Mesenchymal stem cell (in vitro differentiated cells and primary cell): ENCODE measurements around the gene B3GALT2.
A peak's percentile ranks its signal among the peaks of the same experiment; 100 is the strongest.

Experiments used
- DNase-seq: peaks from one replicate; pipeline ENCODE4 v3.0.0-alpha.2; 2013
- H2AFZ ChIP-seq: one replicate; pipeline ENCODE4 v1.6.1; 2013; ENCODE audit warnings: low read depth, mild to moderate bottlenecking, control low read depth, inconsistent platforms, low read length, moderate library complexity
- H2AK5ac ChIP-seq: 2 replicates; pipeline ENCODE4 v1.6.1; 2013; ENCODE audit warnings: low read length, moderate library complexity, mild to moderate bottlenecking, inconsistent platforms; ENCODE audit not compliant: severe bottlenecking
- H2BK120ac ChIP-seq: one replicate; pipeline ENCODE4 v1.6.1; 2013; ENCODE audit warnings: low read depth, mild to moderate bottlenecking, inconsistent platforms, low read length, moderate library complexity
- H2BK12ac ChIP-seq, 2 experiments: one replicate each; pipeline ENCODE4 v1.6.1; 2013; ENCODE audit warnings: inconsistent platforms in 2 of 2, low read length in 2 of 2, mild to moderate bottlenecking in 2 of 2, moderate library complexity in 2 of 2, control low read depth in 1 of 2
- H2BK15ac ChIP-seq: one replicate; pipeline ENCODE4 v1.6.1; 2013; ENCODE audit warnings: mild to moderate bottlenecking, low read depth, inconsistent platforms; ENCODE audit not compliant: poor library complexity, severe bottlenecking
- H2BK5ac ChIP-seq: 2 replicates; pipeline ENCODE4 v1.6.1; 2013; ENCODE audit warnings: low read depth, mild to moderate bottlenecking, low read length, control low read depth, inconsistent platforms; ENCODE audit not compliant: poor library complexity, severe bottlenecking
- H3K14ac ChIP-seq, 2 experiments: one replicate each; pipeline ENCODE4 v1.6.1; 2013; ENCODE audit warnings: inconsistent platforms in 2 of 2, low read length in 2 of 2, control low read depth in 1 of 2, mild to moderate bottlenecking in 1 of 2, moderate library complexity in 1 of 2
- H3K18ac ChIP-seq, 2 experiments: one replicate each; pipeline ENCODE4 v1.6.1; 2013; ENCODE audit warnings: inconsistent platforms in 2 of 2, low read length in 2 of 2, control low read depth in 1 of 2, low read depth in 1 of 2, mild to moderate bottlenecking in 1 of 2
- H3K23ac ChIP-seq, 2 experiments: one replicate each; pipeline ENCODE4 v1.6.1; 2013; ENCODE audit warnings: inconsistent platforms in 2 of 2, low read length in 2 of 2, mild to moderate bottlenecking in 2 of 2, moderate library complexity in 2 of 2, control low read depth in 1 of 2
- H3K27ac ChIP-seq: 2 replicates; pipeline ENCODE4 v1.5.1; 2013; ENCODE audit warnings: mild to moderate bottlenecking, moderate library complexity, low read length, control low read depth, inconsistent platforms; ENCODE audit not compliant: poor library complexity, severe bottlenecking
- H3K27me3 ChIP-seq, 2 experiments: 2 replicates each; pipeline versions ENCODE4 v1.6.1 to v1.7.0; 2013; ENCODE audit warnings: low read length in 2 of 2, mild to moderate bottlenecking in 2 of 2, moderate library complexity in 2 of 2, control low read depth in 1 of 2, inconsistent platforms in 1 of 2; ENCODE audit not compliant: control insufficient read depth in 1 of 2, insufficient read depth in 1 of 2
- H3K36me3 ChIP-seq, 2 experiments: 2 replicates each; pipeline versions ENCODE4 v1.6.1 to v1.7.0; 2013; ENCODE audit warnings: low read length in 2 of 2, control low read depth in 1 of 2, inconsistent platforms in 1 of 2, low read depth in 1 of 2, mild to moderate bottlenecking in 1 of 2; ENCODE audit not compliant: insufficient read depth in 2 of 2, control insufficient read depth in 1 of 2
- H3K4ac ChIP-seq, 2 experiments: one replicate each; pipeline ENCODE4 v1.6.1; 2013; ENCODE audit warnings: inconsistent platforms in 2 of 2, low read length in 2 of 2, mild to moderate bottlenecking in 2 of 2, moderate library complexity in 2 of 2, control low read depth in 1 of 2, low read depth in 1 of 2
- H3K4me1 ChIP-seq: 2 replicates; pipeline ENCODE4 v1.6.1; 2013; ENCODE audit warnings: low read depth, low read length, control low read depth; ENCODE audit not compliant: control insufficient read depth, insufficient read depth
- H3K4me2 ChIP-seq: 2 replicates; pipeline ENCODE4 v1.6.1; 2013; ENCODE audit warnings: low read length, mild to moderate bottlenecking, inconsistent platforms; ENCODE audit not compliant: poor library complexity, severe bottlenecking
- H3K4me3 ChIP-seq, 2 experiments: 2 replicates each; pipeline versions ENCODE4 v1.5.1 to v1.7.0; 2013; ENCODE audit warnings: low read length in 2 of 2, mild to moderate bottlenecking in 2 of 2, control low read depth in 1 of 2, low read depth in 1 of 2; ENCODE audit not compliant: insufficient read depth in 1 of 2
- H3K79me1 ChIP-seq: replicated peaks from 2 replicates; pipeline ENCODE4 v1.6.1; 2013; ENCODE audit warnings: mild to moderate bottlenecking, control low read depth, low read length, inconsistent platforms; ENCODE audit not compliant: poor library complexity, severe bottlenecking
- H3K9ac ChIP-seq: 2 replicates; pipeline ENCODE4 v1.7.0; 2013; ENCODE audit warnings: mild to moderate bottlenecking, low read length, moderate library complexity
- H3K9me3 ChIP-seq: 2 replicates; pipeline ENCODE4 v1.7.0; 2013; ENCODE audit warnings: mild to moderate bottlenecking, low read length; ENCODE audit not compliant: control insufficient read depth
- H4K8ac ChIP-seq: one replicate; pipeline ENCODE4 v1.6.1; 2013; ENCODE audit warnings: inconsistent platforms, mild to moderate bottlenecking, low read length, moderate library complexity
- H4K91ac ChIP-seq: one replicate; pipeline ENCODE4 v1.6.1; 2013; ENCODE audit warnings: mild to moderate bottlenecking, low read length, inconsistent platforms
- WGBS: methylation state at CpG from one replicate; pipeline ENCODE4 v1.1.7; 2013; ENCODE audit warnings: mixed read lengths; 5-methylcytosine and 5-hydroxymethylcytosine counted together

B3GALT2 gene

DNA sequence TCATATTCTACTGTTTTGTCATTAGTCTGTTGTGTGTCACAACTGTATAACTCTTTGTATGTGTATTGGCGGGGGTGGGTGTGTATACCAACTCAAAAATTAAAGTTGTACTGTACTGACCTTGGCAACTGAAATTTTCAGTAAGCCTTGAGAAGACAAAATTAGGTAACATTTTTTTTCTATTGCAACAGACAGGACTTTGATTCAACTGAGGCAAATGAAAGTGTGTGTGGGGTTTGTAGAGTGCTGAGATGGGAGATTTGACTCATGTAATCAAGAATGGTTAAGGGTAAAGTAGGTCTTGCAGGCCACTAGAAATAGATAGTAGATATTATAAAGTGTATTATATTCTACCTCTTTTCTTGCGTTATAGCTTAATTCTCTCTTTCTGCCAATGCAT, 14.6 kb upstream of the B3GALT2 start:
- H3K27ac ChIP-seq, result no peak overlapping the region
- DNase-seq, result no peak

DNA sequence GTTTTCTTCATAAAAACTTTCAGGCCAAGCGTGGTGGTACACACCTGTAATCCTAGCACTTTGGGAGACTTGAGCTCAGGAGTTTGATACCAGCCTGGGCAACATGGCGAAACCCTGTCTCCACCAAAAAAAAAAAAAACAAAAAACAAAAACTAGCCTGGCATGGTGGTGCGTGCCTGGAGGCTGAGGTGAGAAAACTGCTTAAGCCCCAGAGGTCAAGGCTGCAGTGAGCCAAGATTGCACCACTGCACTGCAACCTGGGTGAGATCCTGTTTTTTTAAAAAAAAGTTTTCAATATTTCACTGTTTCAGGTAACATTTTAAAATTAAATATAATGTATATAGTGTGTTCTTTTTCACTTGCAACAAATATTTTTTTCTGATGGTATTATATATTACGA, 13.5 kb upstream of the B3GALT2 start:
- DNase-seq, result no peak
- H3K4ac ChIP-seq, result no peak overlapping the region
- H3K27ac ChIP-seq, result no peak overlapping the region
- no peak overlapping the region for H3K4me2 ChIP-seq
- H2BK5ac ChIP-seq, result no peak overlapping the region
- no peak overlapping the region for H2AK5ac ChIP-seq
- H3K4me1 ChIP-seq, result no peaks in the 10 kb centered on the region
- H3K36me3 ChIP-seq, result peaks cover 5 to 18% of the 10 kb centered on the region in 2 experiments
- H3K27me3 ChIP-seq, result no peaks in the 10 kb centered on the region
- WGBS, result 98% methylated on average over 3 of the region's 4 CpGs
- no peak overlapping the region for H4K8ac ChIP-seq
- H2AFZ ChIP-seq, result no peak overlapping the region
- H2BK120ac ChIP-seq, result no peak overlapping the region
- no peak overlapping the region for H3K18ac ChIP-seq
- H3K79me1 ChIP-seq, result peaks cover 9% of the 10 kb centered on the region
- H4K91ac ChIP-seq, result no peak overlapping the region
- no peak overlapping the region for H3K23ac ChIP-seq
- H3K4me3 ChIP-seq, result no peak overlapping the region
- H2BK12ac ChIP-seq, result no peak overlapping the region
- no peak overlapping the region for H3K14ac ChIP-seq
- no peaks in the 10 kb centered on the region for H3K9me3 ChIP-seq
- no peak overlapping the region for H3K9ac ChIP-seq
- H2BK15ac ChIP-seq, result no peak overlapping the region

More for the DNA sequence above, 14.6 kb upstream of the B3GALT2 start:
- Histone ChIP-seq H2BK12ac (no peak overlapping the region), H3K14ac (no peak overlapping the region), H3K9ac (no peak overlapping the region), H3K18ac (no peak overlapping the region), H3K4ac (no peak overlapping the region), H3K4me2 (no peak overlapping the region), H4K91ac (no peak overlapping the region), H3K4me1 (no peaks in the 10 kb centered on the region), H3K27me3 (no peaks in the 10 kb centered on the region), H2BK120ac (no peak overlapping the region), H3K9me3 (no peaks in the 10 kb centered on the region), H3K4me3 (no peak overlapping the region), H3K23ac (no peak overlapping the region), H2BK5ac (no peak overlapping the region), H3K79me1 (peaks cover 8% of the 10 kb centered on the region), H4K8ac (no peak overlapping the region), H2AFZ (no peak overlapping the region), H3K36me3 (peaks cover 5 to 26% of the 10 kb centered on the region in 2 experiments), H2AK5ac (no peak overlapping the region), H2BK15ac (no peak overlapping the region)
- 100% methylated on average over 1 of the region's 2 CpGs for WGBS

DNA sequence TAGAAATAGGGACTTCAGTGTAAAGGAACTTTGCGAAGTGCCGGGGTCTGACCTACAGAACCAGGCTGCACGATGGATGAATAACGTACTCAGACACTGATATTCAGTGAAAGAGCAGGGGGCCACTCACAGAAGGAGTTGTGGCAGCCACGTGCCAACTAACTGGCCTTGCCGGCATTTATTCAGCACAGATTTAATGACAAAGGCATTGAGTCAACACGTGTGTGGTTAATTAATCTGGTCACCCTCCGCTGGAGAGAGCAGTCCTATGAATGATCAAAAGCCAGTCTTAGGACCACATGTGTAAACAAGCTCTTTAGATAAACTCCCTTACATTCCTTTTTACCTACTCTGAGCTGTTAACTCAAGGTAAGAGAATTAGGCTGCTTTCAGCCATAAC, 6.2 kb upstream of the B3GALT2 start:
- no peak overlapping the region for H2BK5ac ChIP-seq
- no peak overlapping the region for H3K9ac ChIP-seq
- H4K8ac ChIP-seq, result no peak overlapping the region
- no peak overlapping the region for H2BK120ac ChIP-seq
- H2AK5ac ChIP-seq, result no peak overlapping the region
- H3K27ac ChIP-seq, result no peak overlapping the region
- no peak overlapping the region for H3K4ac ChIP-seq
- no peak overlapping the region for H4K91ac ChIP-seq
- H3K4me2 ChIP-seq, result no peak overlapping the region
- DNase-seq, result no peak
- H3K27me3 ChIP-seq, result no peaks in the 10 kb centered on the region
- no peak overlapping the region for H3K23ac ChIP-seq
- no peak overlapping the region for H3K18ac ChIP-seq
- H3K14ac ChIP-seq, result no peak overlapping the region
- 97% methylated on average over 8 of the region's 8 CpGs for WGBS
- H2BK15ac ChIP-seq, result no peak overlapping the region
- H3K9me3 ChIP-seq, result no peaks in the 10 kb centered on the region
- H3K4me1 ChIP-seq, result no peaks in the 10 kb centered on the region
- no peak overlapping the region for H2BK12ac ChIP-seq
- H3K79me1 ChIP-seq, result peaks cover 19% of the 10 kb centered on the region
- no peak overlapping the region for H2AFZ ChIP-seq
- H3K36me3 ChIP-seq, result peaks cover 9 to 17% of the 10 kb centered on the region in 2 experiments
- no peak overlapping the region for H3K4me3 ChIP-seq

DNA sequence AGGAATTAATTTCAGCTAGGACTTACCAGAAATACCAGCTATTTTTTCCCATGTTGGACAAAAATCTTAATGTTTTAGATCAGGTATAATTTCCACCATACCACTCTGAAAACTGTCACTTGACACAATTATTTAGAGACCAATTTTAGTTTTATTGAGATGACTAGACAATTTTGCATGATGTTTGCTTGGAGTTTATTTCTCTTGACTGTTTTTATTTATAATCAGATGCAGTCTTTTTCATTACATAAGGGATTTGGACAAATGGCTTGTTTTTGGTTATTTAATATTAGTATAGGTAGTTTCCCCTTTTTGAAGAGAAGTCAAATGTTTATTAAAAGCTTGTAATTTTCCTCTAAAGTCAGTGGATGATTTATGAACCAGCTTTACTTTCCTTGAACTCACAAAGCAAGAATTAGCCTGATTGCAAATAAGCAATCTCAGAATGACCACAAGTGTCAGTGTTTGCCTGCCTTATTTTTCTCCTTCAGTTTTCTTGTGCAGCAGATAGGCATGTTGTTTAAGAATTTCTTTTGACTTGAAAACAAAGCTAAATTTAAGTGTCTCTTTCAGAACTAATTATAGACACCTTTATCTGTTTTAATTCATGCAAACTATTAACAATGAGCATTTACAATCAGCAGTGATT, 3.8 kb upstream of the B3GALT2 start:
- H2BK15ac ChIP-seq, result no peak overlapping the region
- H2BK5ac ChIP-seq, result no peak overlapping the region
- no peaks in the 10 kb centered on the region for H3K4me1 ChIP-seq
- H3K27me3 ChIP-seq, result no peaks in the 10 kb centered on the region
- H3K4me3 ChIP-seq, result no peak overlapping the region
- H2AK5ac ChIP-seq, result no peak overlapping the region
- no peak overlapping the region for H3K23ac ChIP-seq
- no peaks in the 10 kb centered on the region for H3K9me3 ChIP-seq
- H3K27ac ChIP-seq, result no peak overlapping the region
- H4K91ac ChIP-seq, result no peak overlapping the region
- H2AFZ ChIP-seq, result no peak overlapping the region
- no peak overlapping the region for H4K8ac ChIP-seq
- peaks cover 17% of the 10 kb centered on the region for H3K79me1 ChIP-seq
- no peak overlapping the region for H3K18ac ChIP-seq
- H2BK120ac ChIP-seq, result no peak overlapping the region
- DNase-seq, result peak; percentile 57
- no peak overlapping the region for H3K4ac ChIP-seq
- H2BK12ac ChIP-seq, result no peak overlapping the region
- no peak overlapping the region for H3K4me2 ChIP-seq
- peaks cover 9 to 17% of the 10 kb centered on the region in 2 experiments for H3K36me3 ChIP-seq
- H3K14ac ChIP-seq, result no peak overlapping the region
- H3K9ac ChIP-seq, result no peak overlapping the region
